ENCODE measurements around the gene ZNRF1.
"Not testable (repeated sequence)": the region's sequence is repeated elsewhere in the genome, so short reads cannot be mapped to it uniquely, and the experiment has no call there.

The ZNRF1 gene

GRCh38 chr16:75002474-75002873 lies 3.6 kb downstream of the ZNRF1 start:
- DNase-seq = no peak

DNA sequence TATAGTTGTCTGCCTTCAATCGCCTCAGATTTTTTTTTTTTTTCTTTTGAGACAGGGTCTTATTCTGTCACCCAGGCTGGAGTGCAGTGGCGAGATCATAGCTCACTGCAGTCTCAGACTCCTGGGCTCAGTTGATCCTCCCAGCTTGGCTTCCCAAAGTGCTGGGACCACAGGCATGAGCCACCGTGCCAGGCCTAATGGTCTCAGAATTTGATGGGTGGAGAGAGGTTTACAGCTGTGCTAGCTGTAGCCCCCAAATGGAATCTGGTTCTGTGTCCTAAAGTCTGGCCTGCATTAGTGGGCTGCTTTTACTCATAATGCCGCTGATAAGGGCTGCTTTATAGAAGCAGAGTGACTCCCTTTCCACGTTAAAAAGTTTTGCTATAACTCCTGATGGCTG lies 5.1 kb downstream of the ZNRF1 start:
- DNase-seq = no peak

DNA sequence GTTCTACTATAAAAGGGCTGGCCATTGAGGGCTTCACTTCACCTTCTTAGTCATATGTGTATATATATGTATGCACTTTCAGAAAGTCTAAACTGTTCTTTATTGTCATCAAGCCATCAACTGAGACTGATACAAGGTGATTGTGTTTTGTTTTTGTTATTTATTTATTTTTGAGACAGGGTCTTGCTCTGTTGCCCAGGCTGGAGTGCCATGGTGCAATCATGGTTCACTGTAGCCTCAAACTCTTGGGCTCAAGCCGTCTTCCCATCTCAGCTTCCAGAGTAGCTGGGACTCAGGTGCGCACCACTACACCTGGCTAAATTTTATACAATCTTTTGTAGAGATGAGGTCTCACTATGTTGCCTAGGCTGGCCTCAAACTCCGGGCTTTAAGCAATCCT lies 5.6 kb downstream of the ZNRF1 start:
- DNase-seq = no peak

- no peak for DNase-seq
Measured at GRCh38 chr16:75005697-75006096, 6.9 kb downstream of the ZNRF1 start.

- no peak for DNase-seq
Measured at GRCh38 chr16:75007443-75007842, 8.6 kb downstream of the ZNRF1 start.

DNA sequence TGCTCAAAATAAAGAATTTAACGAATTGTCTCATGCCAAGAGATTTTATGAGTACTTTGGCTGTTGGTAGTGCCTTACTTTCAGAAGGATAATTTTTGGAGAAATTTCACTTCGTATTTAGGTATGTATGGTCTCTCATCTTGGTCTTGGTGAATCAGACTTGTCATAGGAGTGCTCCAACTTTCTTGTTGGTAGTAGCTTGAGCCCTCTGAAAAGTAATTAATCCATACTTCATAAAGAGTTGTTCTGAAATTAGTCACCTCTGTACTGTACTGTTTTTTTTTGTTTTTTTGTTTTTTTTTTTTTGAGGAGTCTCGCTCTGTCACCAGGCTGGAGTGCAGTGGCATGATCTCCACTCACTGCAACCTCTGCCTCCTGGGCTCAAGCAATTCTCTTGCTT lies 11.6 kb downstream of the ZNRF1 start:
- no peak for DNase-seq

DNA sequence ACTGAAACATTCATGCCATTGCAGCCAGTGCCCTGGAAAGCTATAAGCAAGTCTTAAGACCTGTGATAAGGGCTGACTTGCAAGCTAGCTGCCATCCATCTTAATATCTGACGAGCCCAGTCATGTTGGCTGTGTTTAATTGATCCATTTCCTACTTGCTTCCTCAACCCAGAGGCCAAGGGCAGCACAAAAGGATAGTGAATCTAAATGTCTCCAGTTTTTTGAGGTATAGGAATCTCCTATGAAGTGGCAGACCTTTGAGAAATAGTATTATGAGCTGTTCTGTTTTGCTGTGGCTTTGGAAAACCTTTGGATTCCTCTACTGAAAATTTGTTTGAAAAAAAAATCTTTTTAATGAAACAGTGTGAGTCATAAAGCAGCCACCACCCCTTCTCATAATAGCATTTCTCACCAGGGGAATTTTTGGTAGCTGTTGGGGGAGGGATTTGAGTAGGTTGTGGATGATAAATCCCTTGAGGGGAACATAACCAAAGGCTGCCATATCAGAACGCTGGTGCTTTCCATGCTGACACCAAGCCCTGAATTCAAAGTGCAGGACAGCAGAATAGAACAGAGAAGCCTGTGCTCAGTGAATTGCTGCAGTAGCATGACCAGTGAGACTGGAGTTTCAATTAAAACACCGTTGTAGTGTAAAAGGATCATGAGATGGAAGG lies 12.9 kb downstream of the ZNRF1 start:
- peak; percentile 68 for DNase-seq

- DNase-seq = peak; percentile 12
Measured at GRCh38 chr16:75012380-75013081, 13.7 kb downstream of the ZNRF1 start.

GRCh38 chr16:75013123-75013522 lies 14.3 kb downstream of the ZNRF1 start:
- DNase-seq = not testable (repeated sequence)

- no peak for DNase-seq
Measured at GRCh38 chr16:75014318-75014717, 15.5 kb downstream of the ZNRF1 start.

- not testable (repeated sequence) for DNase-seq
Measured at GRCh38 chr16:75016451-75017081, 17.7 kb downstream of the ZNRF1 start.

DNA sequence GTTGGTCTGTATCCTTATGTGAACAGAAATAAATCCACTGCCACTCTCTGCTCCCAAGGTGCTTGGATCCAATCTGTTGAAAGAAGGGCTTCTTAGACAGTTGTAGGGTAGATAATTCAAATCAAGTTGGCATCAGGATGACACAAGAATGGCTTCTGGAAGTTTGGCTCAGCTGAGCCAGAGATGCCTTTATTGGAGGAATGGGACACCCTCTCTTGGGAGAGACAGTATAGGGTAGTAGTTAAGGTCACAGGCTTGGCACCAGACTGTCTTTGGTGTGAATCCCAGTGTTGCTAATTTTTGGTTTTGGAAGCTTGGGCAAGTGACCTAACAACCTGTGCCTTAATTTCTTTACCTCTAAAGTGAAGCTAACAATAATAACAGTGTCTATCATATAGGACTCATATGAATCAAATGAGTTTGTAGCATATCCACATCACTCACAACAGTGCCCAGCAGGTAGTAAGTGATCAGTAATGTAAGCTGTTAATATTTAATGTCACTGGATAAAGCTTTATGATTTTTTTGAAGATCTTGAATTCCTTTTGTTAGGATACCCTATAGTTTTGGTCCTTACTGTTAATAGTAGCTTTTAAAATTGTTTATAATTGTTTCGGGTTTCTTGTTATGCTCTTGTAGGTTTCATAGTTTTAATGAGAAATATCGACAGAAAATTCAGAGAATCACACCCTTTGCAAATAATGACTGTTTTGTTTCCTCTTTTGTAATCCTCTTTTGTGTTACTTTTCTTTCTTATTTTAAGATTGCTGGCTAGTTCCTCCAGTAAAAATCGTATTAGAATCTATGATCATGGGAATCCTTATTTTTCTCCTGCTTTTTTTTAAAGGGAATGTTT lies 19.1 kb downstream of the ZNRF1 start:
- DNase-seq = no peak

DNA sequence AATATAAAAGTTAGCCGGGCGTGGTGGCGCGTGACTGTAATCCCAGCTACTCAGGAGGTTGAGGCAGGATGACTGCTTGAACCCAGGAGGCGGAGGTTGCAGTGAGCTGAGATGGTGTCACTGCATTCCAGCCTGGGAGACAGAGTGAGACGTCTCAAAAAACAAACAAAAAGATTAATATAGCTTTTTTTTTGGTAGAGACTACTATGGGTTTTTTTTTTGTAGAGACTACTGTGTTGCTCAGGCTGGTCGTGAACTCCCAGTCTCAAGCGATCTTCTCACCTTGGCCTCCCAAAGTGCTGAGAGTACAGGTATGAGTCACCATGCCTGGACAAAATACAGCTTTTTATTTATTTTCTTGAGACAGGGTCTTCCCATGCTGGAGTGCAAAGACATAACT lies 20.2 kb downstream of the ZNRF1 start:
- DNase-seq = no peak

DNA sequence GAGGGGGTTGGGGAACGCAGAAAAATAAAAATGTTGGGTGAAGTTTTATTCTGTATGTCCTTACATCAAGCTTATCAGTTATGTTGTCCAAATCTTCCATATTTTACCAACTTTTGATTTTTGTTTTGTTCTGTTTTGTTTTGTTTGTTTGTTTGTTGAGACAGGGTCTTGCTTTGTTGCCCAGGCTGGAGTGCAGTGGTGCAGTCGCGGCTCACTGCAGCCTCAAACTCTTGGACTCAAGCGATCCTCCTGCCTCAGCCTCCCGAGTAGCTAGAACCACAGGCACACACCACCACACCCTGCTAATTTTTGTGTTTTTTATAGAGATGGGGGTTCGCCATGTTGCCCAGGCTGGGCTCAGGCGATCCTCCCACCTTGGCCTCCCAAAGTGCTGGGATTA lies 20.8 kb downstream of the ZNRF1 start:
- DNase-seq = no peak

DNA sequence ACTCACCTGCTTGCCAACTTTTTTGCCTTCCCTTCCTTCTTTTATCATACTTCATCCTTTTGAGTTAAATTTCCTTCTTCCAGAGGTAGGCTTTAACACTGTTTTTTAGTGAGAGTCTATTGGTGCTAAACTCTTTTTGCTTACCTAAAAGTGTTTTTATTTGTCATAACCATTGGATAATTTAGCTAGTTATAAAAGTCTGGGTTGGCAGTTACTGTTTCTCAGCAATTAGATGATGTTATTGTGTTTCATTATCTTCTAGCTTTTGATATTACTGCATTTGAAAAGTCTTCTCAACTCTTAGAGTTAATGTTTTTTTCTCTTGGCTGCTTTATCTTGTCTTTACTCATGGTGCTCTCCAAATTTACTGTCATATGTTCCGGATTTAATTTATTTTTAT lies 22.6 kb downstream of the ZNRF1 start:
- DNase-seq = no peak

DNA sequence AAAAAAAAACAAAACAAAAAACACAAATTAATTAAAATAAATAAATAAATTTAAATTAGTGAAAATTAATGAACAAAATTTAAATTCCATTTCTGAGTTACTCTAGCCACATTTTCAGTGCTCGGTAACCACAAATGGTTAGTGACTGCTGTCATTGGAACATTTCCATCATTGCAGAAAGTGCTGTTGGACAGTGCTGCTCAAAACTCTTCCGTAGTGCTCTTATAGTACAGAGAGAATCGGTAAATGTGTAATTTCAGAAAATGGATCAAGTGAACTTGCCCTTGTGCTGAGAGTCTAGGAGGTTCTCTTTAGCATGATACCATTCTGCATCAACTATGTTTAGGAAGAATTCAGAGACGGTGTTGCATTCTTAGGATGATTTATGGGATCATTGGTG lies 23.7 kb downstream of the ZNRF1 start:
- no peak for DNase-seq

DNA sequence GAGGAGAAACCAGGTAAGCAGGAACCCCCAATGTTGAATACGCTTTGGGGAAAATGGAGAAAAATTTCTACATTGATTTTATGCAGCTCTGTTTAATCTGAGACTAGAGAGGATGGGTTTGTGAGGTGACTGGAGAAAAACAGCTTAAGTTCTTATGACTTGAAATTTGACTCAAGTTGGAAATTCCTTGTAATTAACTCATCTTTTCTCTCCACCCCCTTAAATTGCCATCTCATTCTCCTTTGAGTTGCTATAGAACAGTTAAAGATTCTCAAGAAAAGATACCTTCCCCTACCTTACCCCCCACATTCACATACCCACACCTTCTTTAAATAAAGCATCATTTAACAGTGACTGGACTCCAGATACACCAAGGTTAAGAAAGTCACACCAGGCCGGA lies 24.2 kb downstream of the ZNRF1 start:
- no peak for DNase-seq

GRCh38 chr16:75024182-75024581 lies 25.4 kb downstream of the ZNRF1 start:
- DNase-seq = no peak

DNA sequence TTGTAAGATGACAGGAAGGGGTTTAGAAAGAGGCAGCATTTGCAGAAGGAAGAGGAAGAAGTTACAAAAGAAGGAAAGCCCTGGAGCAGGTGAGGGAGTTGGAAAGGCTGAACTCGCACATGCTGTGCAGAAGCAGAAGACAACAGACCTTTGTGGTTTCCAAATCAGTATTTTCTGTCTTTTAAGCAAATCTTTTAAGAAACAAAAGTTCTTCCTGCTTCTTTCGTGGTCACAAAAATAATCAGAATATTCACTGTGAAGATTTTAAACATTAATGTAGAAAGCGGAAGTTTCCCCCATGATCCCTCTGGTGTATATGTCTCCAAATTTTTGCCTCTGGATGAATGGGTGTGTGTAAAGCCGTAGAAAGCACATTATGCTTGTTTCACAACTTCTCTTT lies 25.8 kb downstream of the ZNRF1 start:
- no peak for DNase-seq

- DNase-seq = no peak
Measured at GRCh38 chr16:75025761-75026160, 26.9 kb downstream of the ZNRF1 start.

DNA sequence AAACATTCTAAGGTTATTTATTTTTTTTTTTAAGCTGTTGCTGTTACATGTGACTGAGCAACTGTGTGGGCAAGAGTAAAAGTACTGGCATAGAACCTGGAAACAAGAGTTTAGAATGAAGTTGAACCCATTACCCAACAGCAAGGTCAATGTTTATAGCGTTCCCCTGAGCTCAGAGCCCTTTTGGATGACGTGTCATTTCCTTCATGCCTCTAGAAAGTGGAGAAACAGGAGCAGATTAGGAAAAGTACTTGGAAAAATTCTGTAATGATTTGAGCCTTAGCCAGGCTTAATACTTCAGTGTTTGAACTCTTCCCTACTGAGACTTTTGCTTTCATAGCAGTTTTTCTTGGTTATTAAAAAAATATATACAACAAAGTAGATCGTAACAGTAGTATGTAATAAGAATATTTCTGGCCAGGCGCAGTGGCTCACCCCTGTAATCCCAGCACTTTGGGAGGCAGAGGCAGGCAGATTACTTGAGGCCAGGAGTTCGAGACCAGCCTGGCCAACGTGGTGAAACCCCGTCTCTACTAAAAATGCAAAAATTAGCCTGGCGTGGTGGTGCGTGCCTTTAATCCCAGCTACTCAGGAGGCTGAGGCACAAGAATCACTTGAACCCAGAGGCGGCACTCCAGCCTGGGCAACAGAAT lies 27.5 kb downstream of the ZNRF1 start:
- DNase-seq = not testable (repeated sequence)

- DNase-seq = no peak
Measured at GRCh38 chr16:75026892-75027391, 28.1 kb downstream of the ZNRF1 start.

Data from activated naive CD4-positive, alpha-beta T cell treated with Interleukin-2 at 50 U/mL for 16 hours (primary cell).